CD4-positive, alpha-beta T cell treated with Interleukin-15 for 1 hour (primary cell): ENCODE results near the gene STRA6.

Experiments
- DNase-seq: peaks from one replicate; pipeline ENCODE4 v3.0.0-alpha.2; 2020

The STRA6 gene

DNA sequence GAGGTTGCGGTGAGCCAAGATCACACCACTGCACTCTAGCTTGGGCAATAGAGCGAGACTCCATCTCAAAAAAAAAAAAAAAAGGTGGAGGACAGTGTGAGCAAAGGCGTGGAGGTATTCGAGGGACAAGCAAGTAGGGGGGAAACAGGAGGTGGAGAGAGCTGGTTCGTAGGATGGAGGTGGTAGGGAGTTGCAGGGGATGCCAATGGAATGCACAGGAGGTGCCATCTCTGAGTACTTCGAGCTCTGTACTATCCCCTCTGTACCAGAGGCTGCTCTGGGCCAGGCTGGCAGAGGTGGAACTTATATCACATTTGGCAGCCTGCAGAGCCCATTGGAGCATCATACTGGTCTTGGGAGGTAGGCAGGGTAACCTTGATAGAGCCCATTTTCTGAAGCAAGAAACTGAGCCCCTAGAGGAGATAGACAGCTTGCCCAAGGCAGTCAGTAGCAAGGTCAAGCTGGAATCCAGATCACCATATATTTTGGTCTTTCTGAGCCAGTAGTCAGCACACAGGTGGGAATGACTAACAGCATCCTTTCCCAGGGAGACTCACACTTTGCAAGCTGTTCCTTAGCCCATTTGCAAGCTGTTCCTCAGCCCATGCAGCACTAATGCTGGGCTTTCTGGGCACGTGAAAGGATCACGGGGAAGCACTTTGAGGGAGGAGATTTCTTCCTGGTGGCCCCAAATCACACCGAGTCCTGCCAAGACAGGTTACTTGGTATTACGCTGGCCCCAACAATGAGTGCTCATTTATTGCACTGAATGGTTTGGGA, 24.4 kb upstream of the STRA6 start:
- DNase-seq = no peak

DNA sequence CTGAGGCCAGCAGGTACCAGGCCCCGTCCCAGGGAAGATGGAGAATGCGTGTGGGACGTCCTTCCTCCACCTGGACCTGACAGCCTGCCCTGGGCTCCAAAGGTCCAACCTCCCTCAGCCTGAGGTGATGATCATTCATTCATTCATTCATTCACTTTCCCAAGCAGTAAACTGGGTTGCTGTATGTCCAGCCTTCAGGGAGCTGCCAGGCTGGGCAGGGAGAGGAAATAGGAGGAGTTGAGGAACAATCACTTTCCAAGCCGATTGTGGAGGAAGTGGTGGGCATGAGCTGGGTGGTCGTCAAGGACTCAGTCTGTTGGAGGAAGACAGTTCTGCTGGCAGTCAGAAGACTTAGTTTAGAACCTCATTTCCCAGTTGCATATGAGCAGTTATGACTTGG, 23.3 kb upstream of the STRA6 start:
- no peak for DNase-seq

DNA sequence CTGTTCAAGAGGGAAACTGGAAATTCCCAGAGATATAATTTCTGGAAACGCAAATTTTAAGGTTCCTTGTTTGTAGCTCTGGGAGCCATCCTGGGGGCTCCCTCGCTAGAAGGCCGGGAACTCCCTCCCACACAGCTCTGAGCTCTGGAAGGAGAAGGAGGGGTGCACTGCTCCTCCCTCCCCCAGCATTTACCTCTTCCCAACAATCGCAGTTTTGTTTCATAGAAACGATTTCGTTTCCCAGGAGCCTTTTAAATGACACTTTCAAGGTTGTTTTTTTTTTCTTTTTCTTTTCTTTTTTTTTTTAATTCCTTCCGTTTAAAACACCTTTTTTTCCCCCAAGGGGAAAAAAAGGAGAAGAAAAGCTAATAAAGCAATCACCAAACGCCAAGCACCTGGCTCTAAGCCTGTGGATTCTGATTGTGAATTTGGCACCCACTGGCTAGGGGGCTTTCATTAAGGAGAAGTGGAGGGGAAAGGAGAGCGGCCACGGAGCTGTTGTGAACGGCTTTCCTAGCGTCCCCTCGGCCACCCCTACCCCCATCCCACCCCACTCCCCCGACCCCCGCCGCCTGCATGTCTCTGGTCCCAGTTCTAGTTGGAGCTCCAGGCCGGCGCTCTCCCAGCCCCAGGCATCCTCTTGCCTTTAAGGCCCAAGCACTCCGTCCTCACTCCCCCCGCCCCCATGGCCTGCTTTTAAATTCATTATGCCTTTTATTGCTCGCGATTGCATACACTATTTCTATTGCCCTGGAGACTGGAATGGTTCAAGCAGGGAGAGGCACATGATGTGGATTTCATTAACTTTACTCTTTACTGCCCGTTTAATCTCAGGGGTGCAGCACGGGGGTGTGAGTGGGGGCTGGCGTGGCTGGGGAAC, 19.9 kb upstream of the STRA6 start:
- no peak for DNase-seq

DNA sequence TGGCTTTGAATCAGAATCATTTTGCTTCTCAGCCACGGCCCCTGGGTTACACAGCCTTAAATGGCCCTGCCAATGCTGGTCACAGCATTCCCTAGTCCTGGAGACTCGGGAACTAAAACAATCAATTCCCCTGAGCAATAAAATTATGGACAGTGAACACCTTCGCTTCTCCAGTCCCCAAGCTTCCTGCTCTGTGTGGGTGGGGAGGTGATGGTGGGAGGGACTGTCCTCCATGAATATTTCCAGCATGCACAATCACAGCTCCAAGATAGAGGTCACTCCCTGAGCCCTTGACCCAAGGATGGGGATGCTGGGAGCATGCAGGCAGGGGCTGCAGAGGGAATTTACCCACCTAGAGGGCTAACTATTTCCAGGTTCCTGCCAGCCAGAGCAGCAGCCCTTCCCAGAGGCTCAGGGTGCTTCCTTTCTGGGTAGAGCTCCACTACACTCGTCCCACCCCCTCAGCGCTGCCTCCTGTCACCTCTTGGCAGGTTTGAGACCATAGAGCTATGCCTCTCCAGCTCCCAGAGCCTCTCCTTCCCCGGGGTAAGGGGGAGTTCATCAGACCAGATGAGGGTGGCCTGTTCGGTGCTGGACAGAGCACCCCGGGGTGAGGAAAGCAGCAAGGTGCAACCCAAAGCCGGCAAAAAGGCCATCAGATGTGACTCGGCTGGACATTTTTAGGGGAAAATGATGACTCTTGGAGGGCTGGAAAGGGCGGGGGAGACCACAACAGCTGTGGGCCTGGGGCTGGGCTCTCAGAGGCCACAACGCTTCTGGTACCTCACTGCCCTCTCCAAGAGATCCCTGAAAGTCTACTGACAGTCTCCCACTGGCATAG, 19.0 kb upstream of the STRA6 start:
- DNase-seq = no peak

DNA sequence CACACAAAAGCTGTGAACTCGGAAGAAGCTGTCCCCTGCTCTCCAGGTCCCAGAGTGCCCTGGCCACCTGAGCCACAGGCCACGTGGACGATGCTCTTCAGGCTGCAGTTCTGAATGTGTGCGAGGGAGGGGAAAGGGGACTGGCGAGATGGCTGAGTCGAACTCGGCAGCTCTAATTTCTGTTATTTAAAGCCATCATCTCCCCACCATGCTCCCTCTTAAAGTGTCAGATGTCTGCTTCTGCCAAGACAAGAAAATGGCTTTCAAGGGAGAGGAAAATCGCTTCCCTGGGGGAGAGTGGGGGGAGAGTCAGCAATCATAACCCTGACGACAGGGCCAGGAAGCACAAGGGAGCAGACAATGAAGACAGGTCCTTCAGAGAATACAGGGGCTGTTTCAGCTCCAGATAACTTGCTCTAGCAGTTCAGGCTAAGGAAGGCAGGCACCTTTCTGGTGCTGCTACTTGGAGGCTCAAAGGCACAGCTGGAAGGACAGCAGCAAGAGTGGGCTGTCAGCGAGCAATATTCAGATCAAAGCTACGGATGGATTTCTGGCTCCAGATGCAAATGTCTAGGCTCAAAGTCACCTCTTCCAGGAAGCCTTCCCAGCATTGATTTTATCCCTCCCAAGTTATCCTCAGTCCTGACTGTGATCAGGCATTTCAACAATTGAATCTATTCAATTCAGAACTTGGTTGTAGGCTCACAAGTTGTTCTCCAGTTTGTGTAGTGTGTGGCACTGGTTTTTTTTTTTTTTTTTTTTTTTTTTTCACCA, 18.1 kb upstream of the STRA6 start:
- DNase-seq = no peak

- DNase-seq = no peak
Measured at GRCh38 chr15:74217907-74218885, 15.6 kb upstream of the STRA6 start.

- DNase-seq = no peak
Measured at GRCh38 chr15:74216949-74217348, 14.4 kb upstream of the STRA6 start.

DNA sequence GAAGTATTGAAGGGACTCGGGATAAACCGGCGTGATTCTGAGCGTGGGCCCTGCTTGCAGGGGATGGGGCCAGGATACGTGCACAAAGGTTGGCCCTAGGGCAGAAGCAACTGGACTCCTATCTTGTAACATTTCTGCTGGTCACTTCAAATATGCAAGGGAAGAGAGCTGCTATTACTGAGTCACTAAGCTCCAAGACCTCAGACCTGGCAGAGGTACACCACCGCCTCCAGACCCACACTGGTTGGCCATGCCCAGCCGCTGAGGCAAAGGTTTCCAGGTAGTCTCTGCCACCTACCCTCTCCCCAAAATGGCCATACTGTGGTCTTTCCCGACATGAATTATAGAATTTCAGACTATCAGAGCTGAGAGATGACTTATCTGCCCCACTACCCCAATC, 13.4 kb upstream of the STRA6 start:
- no peak for DNase-seq

DNA sequence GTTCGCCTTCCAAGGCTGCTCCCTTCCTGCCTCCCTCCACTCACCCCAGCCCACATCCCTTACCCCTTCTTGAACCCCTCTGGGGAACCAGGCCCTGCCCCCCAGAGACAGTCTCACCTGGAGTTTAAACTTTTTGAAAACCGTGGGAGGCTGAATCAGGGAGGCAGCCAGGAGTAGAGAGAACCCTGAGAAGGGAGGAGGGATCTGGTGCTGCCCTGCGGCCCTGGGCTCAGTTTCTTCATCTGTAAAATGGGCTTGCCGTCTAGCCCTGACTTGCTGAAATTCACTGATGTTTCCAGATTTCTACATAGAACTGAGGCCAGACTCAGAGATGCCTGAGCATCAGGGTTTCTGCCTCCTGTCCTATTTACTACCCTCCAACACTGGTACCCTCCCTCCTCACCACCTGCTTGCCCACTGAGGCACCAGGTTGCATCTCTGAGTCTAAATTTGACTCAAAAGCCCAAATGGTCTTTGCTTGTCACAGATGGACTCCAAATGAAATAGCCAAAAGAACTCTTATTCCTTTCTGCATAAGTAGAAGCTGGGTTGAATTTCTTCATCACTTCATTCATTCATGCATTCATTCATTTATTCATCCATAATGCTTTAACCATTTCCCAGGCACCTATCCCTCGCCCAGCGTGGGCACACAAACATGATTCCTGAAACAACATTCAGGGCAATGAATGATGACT, 11.9 kb upstream of the STRA6 start:
- DNase-seq = no peak

DNA sequence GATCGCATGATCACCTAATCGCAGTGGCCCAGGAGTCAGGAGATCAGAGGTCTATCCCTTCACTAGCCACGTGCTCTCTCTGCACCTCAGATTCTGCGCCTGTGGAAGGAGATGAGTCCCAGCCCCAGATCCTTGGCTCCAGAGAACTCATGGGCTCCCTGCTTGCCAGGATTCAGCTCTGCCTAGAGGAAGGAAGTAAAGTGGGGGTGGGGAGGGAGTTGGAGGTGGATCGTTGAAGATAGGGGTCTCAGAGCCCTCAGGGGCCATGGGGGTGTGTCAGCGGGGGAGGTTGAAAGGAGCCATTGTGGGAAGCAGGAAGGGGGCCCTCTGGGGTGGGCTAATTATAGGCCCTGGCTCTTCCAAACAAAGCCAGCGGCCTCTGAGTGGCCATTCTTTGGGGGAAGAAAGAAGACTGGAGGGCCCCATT, 11.3 kb upstream of the STRA6 start:
- no peak for DNase-seq

GRCh38 chr15:74212494-74212893, 9.9 kb upstream of the STRA6 start:
- DNase-seq = no peak

DNA sequence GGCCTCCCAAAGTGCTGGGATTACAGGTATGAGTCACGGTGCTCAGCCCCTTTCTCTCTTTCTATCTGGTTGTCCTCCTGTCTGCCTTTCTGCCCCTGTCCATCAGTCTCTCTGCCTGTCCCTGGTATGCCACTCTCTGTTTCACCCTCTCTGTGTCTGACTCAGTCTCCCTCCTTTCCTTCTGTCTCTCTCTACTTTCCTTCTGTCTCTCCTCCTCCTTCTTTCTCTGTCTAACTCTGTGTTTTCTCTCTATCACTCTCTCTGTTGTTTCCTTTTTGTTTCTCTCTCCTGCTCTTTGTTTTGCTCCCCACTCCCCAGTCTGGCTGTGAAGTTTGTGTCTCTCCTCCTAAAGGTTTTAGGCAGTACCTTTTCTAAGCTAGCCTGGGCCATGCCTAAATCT, 9.1 kb upstream of the STRA6 start:
- no peak for DNase-seq

- DNase-seq = no peak
Measured at GRCh38 chr15:74210729-74211128, 8.1 kb upstream of the STRA6 start.

DNA sequence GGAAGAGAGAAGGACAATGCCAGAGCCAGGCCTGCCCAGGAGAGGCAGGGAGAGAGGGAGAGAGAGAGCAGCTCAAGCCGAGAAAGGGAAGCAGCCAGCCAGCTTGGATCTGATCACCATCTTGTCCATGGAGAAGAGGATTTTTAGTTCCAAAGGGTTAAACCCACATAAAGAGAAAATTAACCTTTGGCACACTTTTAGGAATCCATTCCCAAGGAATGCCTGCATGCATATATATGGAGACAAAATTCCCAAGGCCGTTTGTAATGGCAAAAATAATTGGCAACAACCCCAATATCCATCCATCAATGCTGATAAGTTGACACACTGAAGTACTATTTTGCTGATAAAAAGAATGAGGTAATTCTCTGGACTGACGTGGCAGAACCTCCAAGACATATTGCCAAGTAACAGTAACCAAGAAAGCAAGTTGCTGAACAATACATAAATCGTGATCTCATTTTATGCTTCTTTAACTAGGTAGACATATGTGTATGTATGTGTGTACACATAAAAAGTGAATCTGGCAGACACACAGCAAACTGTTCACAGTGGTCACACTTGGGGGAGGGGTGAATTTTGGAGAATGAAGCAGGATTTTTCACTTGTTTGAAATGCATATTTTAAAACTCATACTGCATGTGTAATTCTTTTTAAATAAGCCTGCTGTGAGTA, 7.5 kb upstream of the STRA6 start:
- DNase-seq = no peak

GRCh38 chr15:74209560-74209958, 7.0 kb upstream of the STRA6 start:
- no peak for DNase-seq

- DNase-seq = no peak
Measured at GRCh38 chr15:74208901-74209559, 6.4 kb upstream of the STRA6 start.

- DNase-seq = no peak
Measured at GRCh38 chr15:74208496-74208895, 5.9 kb upstream of the STRA6 start.

GRCh38 chr15:74207652-74208440, 5.3 kb upstream of the STRA6 start:
- no peak for DNase-seq
